Measurements from ENCODE around the gene ADAMTS19.
A peak's percentile ranks its signal among the peaks of the same experiment; 100 is the strongest.

The ADAMTS19 gene

DNA sequence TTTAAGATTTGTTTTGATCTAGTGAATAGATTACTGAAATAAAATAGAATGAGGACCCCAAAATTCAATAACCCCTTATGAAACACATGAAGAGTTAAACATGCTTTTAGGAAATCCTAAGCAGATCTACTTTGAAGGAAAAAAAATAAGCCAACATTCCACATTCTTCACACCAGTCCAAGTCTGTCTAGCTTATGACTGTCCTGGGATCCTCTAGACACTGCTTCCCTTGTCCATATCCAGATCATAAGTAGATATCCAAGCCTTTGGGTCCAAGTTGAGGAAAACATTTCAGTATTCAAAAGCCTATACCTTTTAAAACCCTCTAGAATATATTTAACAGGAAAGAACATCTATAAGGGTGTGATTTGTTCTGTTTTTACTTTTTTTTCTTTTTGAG lies 228.9 kb downstream of the ADAMTS19 start:
- DNase-seq, result no peak

DNA sequence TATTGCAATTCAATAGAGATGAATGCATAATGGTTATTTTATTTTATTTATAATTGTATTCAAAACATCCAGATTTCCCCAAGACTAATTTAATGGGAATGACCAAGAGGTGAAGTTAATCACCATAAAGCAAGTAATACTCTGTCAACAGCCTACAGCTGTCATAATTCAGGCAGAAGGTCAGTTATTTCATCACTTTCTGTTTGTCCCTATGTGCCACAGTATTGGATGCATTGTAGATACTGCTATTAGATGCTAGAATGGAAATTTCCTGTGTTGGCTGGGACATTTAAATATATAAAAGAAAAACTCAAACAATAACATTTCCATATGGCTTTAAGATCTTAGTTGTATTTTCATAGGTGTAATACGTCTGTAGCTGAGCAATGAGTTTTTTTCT lies 231.1 kb downstream of the ADAMTS19 start:
- no peak for DNase-seq

DNA sequence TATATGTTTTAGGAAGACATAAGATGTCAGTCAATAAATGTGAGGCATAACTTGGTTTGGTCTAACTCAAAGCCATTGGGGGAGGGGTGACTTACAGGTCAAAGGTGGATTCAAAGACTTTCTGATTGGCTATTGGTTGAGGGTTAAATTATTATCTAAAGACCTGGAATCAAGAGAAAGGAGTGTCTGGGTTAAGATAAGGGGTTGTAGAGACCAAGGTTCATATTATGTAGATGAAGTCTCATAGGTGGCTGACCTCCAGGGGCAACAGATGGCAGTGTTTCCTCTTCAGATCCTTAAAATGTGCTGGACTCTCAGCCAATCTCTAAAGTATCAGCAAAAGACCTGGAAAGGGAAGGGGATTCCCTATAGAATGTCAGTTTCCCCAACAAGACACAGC lies 236.5 kb downstream of the ADAMTS19 start:
- no peak for DNase-seq

DNA sequence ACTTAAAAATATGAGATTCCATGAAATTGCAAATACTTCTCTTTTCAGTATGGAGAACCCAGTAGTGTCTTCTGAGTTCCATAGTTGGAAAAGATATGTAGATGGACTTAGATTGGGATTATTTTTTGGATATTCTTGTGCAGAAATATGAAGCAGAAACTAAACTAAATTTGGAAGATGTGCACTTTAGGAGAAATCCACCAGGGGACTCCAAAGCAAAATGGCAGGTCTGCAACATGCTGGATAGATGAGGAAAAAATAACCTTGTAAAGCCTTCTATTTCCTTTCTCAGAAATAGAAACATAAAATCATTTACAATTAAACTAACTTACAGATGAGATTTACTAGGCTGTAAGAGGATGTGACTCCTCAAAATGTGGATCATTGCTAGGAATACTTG lies 238.6 kb downstream of the ADAMTS19 start:
- no peak for DNase-seq

DNA sequence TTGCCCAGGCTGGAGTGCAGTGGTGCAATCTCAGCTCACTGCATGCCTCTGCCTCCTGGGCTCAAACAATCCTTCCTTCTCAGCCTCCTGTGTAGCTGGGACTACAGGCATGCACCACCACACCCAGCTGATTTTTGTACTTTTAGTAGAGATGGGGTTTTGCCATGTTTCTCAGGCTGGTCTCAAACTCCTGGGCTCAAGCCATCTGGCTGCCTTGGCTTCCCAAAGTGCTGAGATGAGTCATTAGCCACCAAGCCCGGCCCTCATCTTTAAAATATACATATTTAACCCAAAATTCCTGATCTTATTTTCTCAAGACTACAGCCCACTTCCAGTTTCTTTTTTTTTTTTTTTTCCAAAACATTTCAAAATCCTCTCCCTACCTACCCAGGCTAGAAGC lies 256.1 kb downstream of the ADAMTS19 start:
- no peak for DNase-seq

DNA sequence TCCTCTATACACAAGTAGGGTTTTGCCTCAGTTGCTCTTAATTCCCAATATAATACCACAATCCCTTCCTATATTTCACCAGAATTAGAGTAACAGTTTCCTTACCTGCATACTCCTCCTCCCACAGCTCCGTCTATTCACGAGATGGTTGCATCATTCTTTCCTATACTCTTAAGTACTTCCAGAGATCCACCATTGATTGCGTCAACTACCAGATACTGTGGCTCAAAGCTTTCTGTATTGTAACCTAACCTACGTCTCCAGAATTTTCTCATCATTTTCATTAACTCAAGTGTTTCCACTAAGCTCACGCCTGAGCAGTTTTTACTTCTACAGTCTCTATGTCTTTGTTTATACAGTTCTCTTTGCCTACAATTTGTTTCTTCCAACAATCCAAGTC lies 256.6 kb downstream of the ADAMTS19 start:
- no peak for DNase-seq

DNA sequence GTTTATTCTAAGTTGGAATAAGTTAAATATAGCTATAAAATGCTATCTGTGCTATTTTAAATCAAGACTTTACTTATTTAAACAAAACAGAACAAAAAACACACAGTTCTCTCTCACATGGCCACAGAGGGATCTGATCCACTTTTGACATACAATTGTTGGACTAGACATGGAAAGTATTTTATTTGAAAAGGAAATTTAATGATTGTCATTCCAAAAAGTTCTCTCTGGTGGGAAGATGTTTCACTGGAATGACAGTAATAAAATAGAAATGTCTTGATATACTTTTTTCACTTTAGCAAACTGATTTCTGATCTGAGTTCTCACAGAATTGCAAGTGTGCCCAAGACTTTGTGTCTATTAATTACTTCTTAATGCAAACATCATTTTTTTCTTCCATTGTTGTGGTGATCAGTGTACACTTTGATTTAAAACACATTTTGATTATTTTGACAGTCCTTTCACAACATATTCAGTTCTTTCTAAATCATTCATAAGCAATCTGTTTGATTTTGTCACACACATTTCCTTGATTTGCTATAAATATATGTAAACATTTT lies 257.7 kb downstream of the ADAMTS19 start:
- DNase-seq, result no peak

DNA sequence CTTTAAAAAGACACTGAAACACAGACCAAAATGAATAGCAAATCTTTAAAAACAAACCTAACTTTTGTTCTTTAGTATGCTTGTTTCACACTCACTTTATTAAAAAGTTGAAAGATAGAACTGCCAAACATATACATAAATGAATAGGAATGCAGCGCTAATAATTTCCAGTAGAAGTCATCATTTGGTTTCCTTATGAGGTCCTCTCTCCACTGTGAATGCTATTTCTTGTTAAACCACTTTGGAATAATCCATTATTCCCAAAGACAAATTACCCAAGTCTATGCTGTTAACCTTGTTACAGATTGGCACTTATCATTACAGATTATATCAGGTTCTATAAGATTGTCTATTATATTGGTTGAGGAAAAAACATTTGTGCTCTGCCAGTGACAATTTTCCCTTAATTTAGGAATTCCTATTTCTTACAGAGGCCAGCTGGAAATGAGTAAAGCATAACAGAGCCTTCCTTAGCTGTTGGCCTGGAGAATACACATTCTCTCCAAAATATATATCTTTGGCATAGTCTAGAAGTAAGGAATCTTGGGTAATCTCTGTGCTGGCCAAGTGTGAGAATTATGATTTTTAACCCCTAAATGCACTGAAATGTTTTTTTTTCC lies 258.5 kb downstream of the ADAMTS19 start:
- DNase-seq, result no peak

DNA sequence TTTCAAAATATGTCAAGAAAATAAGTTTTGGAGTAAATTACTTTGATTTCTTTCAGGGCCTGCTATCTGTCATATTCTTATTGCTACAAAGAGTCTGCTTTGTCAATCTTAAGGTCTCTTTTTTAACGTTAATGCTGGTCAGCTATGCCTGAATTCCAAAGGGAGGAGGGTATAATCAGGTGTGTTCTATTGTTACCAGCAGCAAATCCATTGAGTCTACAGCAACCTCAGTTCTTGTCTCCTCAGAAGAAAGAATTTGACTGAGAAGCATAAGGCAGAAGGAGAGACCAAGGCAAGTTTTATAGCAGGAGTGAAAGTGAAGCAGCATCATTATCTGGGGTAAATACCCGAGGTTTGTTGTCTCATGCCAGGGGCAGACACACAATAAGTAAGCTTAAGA lies 264.1 kb downstream of the ADAMTS19 start:
- no peak for DNase-seq

DNA sequence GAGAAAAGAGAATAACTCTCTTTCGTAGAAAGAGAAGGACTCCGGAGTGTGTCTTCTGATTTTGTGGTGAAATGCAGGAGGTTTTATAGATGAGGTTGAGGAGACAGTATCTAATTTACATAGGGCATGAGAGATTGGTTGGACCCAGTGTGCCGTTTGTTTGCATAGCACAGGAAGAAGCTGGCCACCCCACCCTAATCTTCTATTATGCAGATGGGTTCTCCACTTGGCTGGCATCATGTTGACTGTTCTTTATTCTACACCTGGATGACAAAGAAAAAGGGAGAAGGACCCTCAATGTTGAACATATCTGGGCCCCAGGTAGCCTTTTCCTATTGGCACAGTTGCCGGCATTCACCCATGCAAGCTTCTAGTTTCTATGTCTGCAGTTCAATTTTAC lies 264.5 kb downstream of the ADAMTS19 start:
- no peak for DNase-seq

DNA sequence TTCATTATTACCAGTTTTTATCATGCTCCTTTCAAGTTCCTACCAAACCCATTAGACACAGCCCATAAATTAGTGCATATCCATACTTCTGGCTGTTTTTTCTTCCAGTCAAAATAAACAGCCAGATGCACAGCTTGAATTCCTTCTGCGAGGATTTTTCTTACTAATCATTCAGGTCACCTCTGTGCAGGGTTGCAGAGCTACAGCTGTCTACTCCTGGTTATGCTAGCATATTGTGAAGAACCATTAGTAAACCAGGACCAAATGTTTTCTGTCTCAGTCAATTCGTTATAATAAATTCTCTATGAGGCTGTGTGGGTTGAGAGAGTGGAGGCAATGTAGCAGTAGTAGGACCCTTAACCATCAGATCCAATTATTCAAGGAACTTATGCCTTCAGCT lies 279.7 kb downstream of the ADAMTS19 start:
- DNase-seq, result no peak

DNA sequence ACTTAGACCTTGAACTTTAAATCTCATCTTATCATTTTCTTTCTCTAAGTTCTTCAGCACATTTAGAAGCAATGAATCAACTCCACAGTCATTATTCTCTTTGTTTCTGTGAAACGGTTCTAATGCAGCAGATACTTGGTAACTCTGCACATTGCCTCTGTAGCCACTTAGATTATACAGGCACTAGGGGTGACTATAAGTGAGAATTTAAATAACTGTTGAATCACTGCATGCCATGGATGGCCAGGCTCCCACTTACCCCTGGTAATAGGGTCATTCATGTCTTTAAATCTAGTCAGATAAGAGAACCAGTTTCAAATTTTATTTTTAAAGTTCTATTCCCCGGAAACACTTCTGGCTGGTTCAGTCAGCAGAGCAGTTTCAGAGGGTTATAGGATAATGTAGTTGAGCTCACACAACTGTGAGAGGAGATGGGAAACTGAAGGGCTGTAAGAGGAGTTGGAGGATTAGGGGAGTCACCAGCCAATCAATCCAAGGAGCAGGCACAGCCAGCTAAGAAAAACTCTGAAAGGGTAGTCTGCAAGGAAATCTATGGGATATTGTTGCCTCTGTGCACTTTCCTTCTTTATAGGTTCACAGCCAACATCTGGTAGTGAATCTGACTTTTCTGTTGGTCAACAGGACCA lies 283.6 kb downstream of the ADAMTS19 start:
- DNase-seq, result no peak

DNA sequence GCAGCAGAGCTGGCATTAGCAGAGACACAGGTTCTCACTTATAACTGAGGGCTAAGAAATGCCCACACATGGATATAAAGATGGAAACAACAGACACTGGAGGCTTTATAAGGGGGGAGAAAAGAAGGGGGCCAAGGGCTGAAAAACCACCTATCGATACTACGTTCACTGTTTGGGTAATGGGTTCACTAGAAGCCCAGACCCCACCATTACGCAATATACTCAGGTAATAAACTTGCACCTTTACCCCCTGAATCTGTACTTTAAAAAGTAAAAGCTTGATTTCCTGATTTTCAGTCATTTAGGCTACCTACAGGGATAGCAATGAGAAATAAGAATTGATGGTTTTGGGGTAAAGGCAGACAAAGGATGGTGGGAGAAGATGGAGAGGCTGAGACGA lies 285.9 kb downstream of the ADAMTS19 start:
- no peak for DNase-seq

DNA sequence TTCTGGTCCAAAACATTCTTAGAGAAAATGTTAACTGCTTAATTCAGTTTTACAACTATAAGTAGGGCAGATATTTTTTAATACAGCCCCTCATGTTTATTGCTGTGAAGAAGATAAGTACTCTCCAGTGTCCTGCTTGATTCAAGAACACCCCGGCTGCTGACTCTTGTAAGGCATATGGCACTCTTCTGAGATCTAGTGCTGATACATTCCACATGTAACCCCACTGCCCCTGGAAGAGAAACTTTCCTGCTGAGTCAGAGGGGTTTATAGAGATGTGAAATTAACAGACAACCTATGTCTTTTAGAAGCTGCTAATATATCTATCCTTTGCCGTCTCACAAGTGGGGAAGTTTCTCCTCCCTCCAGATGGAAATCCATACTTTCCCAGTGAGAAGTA lies 286.8 kb downstream of the ADAMTS19 start:
- no peak for DNase-seq

DNA sequence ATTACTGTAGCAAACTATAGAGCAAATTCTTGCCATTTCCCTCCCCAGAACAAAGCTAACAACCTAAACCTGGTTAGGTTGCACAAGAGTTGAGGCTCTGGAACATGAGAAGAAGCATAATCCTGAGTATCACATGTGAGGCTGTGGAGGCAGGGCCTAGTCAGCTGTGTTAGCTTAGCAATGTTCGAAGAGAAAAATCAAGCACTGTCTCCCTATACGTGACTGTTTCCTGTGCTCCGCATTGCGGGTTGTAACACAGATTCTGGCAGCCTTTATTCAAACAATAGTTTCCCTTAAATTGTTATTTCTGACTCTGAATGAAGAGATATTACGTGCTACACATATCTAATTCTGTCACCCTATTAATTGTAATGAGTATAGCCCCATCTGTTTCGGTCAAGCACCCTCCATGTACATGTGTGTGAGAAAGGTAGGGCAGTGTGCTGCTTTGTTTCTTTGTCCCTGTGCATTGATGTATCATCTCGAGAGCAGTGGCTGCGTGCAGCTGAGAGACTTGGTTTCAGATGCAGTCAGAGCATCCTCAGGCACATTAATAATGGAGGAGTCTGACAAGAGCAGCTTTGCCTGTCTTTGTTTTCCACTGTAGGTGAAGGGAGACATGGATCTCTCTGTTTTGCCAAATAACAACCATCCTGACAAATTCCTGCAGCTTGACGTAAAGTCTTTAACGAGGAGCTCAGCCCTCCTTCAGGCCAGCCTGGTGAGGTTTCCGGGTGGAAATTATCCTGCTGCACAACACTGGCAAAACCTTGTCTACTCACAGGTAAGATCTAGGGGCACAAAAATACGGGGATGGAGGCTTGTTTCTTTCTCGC lies 287.7 kb downstream of the ADAMTS19 start, which contains the start of gene MINAR2:
Gene MINAR2, plus strand, starts transcription at position 523 of the 836 bp plus-strand sequence. Its CDS starts 97 bp downstream, at position 620.
- DNase-seq, result no peak

DNA sequence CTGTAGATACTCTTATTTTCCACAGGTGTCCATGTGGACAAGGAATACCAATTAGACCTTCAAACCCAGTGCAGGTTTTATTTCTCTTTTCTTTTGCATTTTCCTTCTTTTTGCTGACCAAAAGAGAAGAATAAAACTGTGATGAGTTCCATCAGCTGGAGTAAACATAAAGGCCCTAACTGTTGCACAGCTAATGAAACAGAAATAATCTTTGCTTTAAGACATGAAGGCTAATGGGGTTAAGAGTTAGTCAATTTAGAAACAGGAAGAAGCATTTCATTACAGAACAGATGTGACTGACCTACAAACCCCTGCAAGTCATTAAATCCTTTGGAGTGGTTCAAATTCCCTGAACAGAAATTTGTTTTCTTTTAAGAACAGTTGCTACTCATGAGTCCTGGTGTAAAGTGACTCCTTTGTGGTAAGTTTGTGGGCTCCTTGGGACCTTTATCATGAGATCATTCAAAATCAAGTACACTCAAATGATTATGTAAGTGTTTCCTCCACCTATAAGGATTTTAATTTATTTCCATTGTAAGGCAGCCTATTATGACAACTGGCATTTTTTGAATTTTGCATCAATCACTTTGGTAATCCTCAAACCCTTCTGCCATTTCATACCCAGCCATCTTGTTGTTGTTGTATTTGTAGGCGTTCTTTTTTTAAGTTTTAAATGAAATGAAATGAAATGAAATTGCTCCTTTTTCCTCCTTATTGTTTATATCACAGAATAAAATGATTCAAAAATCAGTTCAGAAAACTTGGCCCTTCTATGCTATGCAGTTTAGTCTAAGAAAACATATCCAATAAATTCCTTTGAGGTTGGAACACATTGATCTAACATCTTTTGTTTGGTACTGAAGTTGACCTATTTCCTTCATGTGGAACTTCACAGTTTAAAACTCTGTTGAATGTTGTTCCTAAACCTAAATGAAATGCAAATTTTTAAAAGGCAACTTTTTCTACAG lies 289.1 kb downstream of the ADAMTS19 start:
- DNase-seq, result no peak

DNA sequence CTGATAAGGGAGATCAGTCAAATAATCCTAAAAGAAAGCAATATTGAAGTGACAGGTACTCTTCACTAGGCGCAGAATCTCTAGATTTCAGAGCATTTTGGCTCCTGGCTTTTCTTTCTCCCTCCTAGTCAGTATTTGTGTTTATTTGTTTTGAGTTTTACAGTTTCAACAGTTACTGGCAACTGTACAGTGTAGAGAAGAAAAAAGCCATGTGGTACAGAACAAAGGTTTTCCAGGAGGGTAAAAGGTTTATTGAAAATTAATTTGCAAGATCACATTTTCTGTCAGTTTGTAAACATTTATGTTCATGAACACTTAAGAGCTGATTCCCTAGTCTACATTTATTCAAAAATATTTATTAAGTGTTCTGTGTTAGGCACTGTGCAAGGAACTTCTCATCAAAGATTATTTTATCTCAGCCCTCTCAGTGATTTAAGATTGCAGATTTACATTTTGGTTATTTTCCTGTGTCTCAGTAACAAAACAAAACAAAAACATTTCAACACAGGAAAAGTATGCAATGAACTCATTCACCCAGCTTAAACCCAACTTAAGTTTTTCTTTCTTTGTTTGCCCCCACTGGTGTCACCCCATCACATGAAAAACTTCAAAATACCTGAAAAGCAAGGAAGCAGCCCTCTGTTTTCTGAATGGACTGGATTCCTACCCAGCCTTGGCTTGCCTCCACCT lies 300.7 kb downstream of the ADAMTS19 start:
- DNase-seq, result no peak

DNA sequence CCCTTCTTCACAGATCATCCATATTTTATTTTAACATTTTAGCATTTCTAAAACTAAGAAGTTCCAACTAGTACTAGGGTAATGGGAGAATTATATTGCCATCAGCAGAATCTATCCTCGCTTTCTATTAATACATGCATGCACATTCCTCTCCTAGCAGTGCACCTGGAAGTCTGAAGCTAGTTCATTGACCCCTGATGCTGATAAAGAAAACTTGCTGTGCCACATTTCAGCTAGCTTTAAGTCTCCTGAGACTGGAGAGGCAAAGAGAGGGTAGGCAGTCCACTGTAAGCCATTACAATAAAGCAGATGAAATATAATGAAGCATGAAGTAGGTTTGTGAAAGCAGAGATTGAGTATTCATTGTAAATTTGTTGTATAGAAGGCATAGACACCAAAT lies 303.6 kb downstream of the ADAMTS19 start:
- no peak for DNase-seq

DNA sequence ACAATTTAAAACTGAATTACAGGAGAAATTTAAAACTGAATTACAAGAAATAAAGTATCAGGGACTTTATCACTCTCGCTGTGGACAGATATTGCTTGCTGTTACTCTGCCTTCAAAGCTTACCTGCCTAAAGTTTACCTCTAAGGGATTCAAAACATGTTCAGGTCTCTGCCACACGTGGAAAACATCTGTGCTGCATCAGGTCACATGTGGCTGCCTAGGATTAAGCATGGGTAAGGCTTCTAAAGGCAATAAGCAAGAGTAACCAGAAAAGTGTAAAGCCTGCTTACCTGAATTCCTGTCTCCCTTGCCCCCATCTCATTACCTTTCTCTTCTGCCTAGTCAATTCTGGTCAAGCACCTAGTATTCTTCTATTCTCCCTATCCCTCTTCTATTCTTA lies 306.7 kb downstream of the ADAMTS19 start:
- DNase-seq, result no peak

DNA sequence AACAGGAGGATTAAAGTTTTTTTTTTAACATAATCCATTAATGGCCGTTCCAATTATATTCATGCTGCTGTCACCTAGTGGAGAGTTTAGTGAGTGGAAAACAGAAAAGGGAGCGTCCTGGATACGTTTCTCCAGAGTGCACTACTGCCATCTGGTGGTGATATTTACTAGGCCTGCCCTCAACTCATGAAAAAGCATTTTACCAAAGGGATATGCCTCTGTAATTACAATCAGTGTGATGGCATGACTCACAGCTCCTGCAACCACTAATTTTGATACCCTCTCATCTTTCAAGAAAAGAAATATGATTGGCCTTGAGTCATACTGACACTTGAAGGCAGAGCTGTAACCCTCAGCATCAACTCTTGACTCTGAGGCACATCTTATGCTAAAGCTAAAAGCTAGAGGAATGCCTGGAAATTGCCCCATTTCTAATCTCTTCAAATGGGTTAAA lies 307.9 kb downstream of the ADAMTS19 start:
- DNase-seq, result peak; percentile 97

DNA sequence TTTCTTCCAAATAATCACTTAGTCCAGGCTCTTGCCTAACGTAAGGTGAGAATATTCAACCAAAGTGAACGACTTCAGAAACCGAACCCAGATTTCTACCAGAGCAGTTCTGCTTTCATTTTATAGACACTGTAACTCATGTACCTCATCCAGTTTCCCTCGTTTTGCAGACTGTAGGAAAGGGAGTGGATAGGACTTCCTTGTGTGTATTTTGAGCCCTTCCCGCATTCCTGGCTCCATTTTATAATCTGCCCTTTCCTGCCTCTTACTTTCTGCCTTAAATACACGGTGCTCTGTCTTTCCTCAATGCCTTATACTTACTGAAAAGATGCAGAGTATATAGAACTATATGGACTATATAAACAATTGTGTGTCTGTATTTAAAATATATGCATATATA lies 308.6 kb downstream of the ADAMTS19 start:
- no peak for DNase-seq

All from kidney glomerular epithelial cell (primary cell).